GM23338 (cell line): ENCODE results near the gene LTV1. TPM values are rescaled to one million over a fixed set of nuclear protein-coding genes. Genes with fewer than 3 reads are reported as not detected.

Experiments used
- ATAC-seq: fragments of 200-7000 bp; cut with Tn5 transposase; 3 replicates; pipeline ENCODE4 v1.9.1; 2020
- DNase-seq: peaks from one replicate; pipeline ENCODE4 v3.0.0-alpha.2; 2015; ENCODE audit warnings: low spot score
- H2AFZ ChIP-seq: fragments of 200-600 bp; sonication (generic); 2 replicates; pipeline ENCODE4 v1.8.0; 2016; ENCODE audit warnings: antibody characterized with exemption, mild to moderate bottlenecking, moderate library complexity
- H3F3A ChIP-seq: fragments of 200-600 bp; sonication (generic); replicated peaks from 2 replicates; pipeline ENCODE4 v1.8.0; 2017; ENCODE audit warnings: antibody characterized with exemption, mixed run types, low read depth
- H3K27ac ChIP-seq: fragments of 200-600 bp; sonication (generic); 2 replicates; pipeline ENCODE4 v1.6.1; 2016; ENCODE audit warnings: low read depth
- H3K27me3 ChIP-seq: fragments of 200-600 bp; sonication (generic); 2 replicates; pipeline ENCODE4 v1.8.0; 2016; ENCODE audit warnings: mild to moderate bottlenecking, mixed run types, moderate library complexity; ENCODE audit not compliant: insufficient read depth
- H3K36me3 ChIP-seq: fragments of 200-600 bp; sonication (generic); 2 replicates; pipeline ENCODE4 v1.8.0; 2016; ENCODE audit warnings: mild to moderate bottlenecking; ENCODE audit not compliant: insufficient read depth
- H3K4me1 ChIP-seq: fragments of 200-600 bp; sonication (generic); 2 replicates; pipeline ENCODE4 v1.8.0; 2016; ENCODE audit warnings: mild to moderate bottlenecking, moderate library complexity; ENCODE audit not compliant: insufficient read depth
- H3K4me2 ChIP-seq: fragments of 200-600 bp; sonication (generic); 2 replicates; pipeline ENCODE4 v1.7.1; 2017; ENCODE audit warnings: mixed run types
- H3K4me3 ChIP-seq: fragments of 200-600 bp; sonication (generic); 2 replicates; pipeline ENCODE4 v1.6.1; 2016; ENCODE audit warnings: mixed run types
- H3K79me2 ChIP-seq: fragments of 200-600 bp; sonication (generic); replicated peaks from 2 replicates; pipeline ENCODE4 v1.8.0; 2017; ENCODE audit warnings: mild to moderate bottlenecking; ENCODE audit not compliant: insufficient read depth
- H3K9me2 ChIP-seq: fragments of 200-600 bp; sonication (generic); 2 replicates; pipeline ENCODE4 v1.8.0; 2017; ENCODE audit not compliant: insufficient read depth
- H4K20me1 ChIP-seq: fragments of 200-600 bp; sonication (generic); replicated peaks from 2 replicates; pipeline ENCODE4 v1.8.0; 2017; ENCODE audit warnings: mild to moderate bottlenecking; ENCODE audit not compliant: insufficient read depth
- H3K27ac Mint-ChIP-seq: 2 replicates; pipeline ENCODE4 v1.8.0; 2020; ENCODE audit warnings: inconsistent platforms, mild to moderate bottlenecking, moderate library complexity, mixed read lengths
- H3K27me3 Mint-ChIP-seq: 3 replicates; pipeline ENCODE4 v1.8.0; 2022; ENCODE audit warnings: low read depth, mild to moderate bottlenecking, moderate library complexity, mixed read lengths, inconsistent platforms; ENCODE audit not compliant: insufficient read depth, poor library complexity
- H3K36me3 Mint-ChIP-seq: 3 replicates; pipeline ENCODE4 v1.8.0; 2021; ENCODE audit warnings: low read depth, mild to moderate bottlenecking, inconsistent platforms, moderate library complexity, mixed read lengths
- H3K4me1 Mint-ChIP-seq: 3 replicates; pipeline ENCODE4 v1.8.0; 2020; ENCODE audit warnings: mild to moderate bottlenecking, inconsistent platforms, mixed read lengths
- H3K4me3 Mint-ChIP-seq: 3 replicates; pipeline ENCODE4 v1.8.0; 2021; ENCODE audit warnings: moderate library complexity, mild to moderate bottlenecking, inconsistent platforms, mixed read lengths
- H3K9me3 Mint-ChIP-seq: 3 replicates; pipeline ENCODE4 v1.8.0; 2020; ENCODE audit warnings: moderate library complexity, mild to moderate bottlenecking, inconsistent platforms, mixed read lengths
- CREB1 ChIP-seq: fragments of 250-450 bp; sonication (Bioruptor Pico); IDR thresholded peaks from 2 replicates; pipeline ENCODE4 v1.5.0; 2020; ENCODE audit warnings: low read depth, mild to moderate bottlenecking, moderate library complexity
- EZH2 ChIP-seq: fragments of 200-600 bp; sonication (generic); IDR thresholded peaks from one replicate; pipeline ENCODE4 v1.8.0; 2017; ENCODE audit warnings: antibody characterized with exemption, mild to moderate bottlenecking, low read depth; ENCODE audit not compliant: unreplicated experiment
- EZH2phosphoT487 ChIP-seq: fragments of 200-600 bp; sonication (generic); IDR thresholded peaks from one replicate; pipeline ENCODE4 v1.8.1; 2018; ENCODE audit warnings: antibody characterized with exemption; ENCODE audit not compliant: unreplicated experiment
- JUNB ChIP-seq: IDR thresholded peaks from one replicate; pipeline ENCODE4 v1.6.1; 2016; ENCODE audit warnings: antibody characterized with exemption; ENCODE audit not compliant: unreplicated experiment
- POLR2AphosphoS5 ChIP-seq: IDR thresholded peaks from 2 replicates; pipeline ENCODE4 v1.6.1; 2016; ENCODE audit warnings: antibody characterized with exemption, low read depth
- STAT1 ChIP-seq: IDR thresholded peaks from one replicate; pipeline ENCODE4 v1.6.1; 2016; ENCODE audit warnings: antibody characterized with exemption; ENCODE audit not compliant: unreplicated experiment
- ZNF114 ChIP-seq: fragments of 250-450 bp; sonication (Bioruptor Pico); IDR thresholded peaks from 2 replicates; pipeline ENCODE4 v1.5.0; 2020; ENCODE audit warnings: mild to moderate bottlenecking, moderate library complexity
- ZNF331 ChIP-seq: fragments of 250-450 bp; sonication (Bioruptor Pico); IDR thresholded peaks from 2 replicates; pipeline ENCODE4 v1.5.0; 2020; ENCODE audit warnings: low read depth, mild to moderate bottlenecking, moderate library complexity
- polyA plus RNA-seq: library from polyadenylated mRNA; unstranded; fragments of >200 nt; fragmentation: Nextera tagmentation; extraction: Ambion mirVana; gene quantifications from 2 replicates; pipeline ENCODE4 v1.2.1, GENCODE V29; 2016
- total RNA-seq: library from RNA; depleted of rRNA; stranded (reverse); fragments of >200 nt; shearing (Covaris generic); gene quantifications from 2 replicates; pipeline ENCODE4 v1.2.3, GENCODE V29; 2014
- TF ChIP-seq, protein P1 (sequence below): IDR thresholded peaks from 2 replicates; pipeline ENCODE4 v1.6.1; 2016; ENCODE audit warnings: antibody characterized with exemption
- TF ChIP-seq, protein P2 (sequence below): IDR thresholded peaks from one replicate; pipeline ENCODE4 v1.6.1; 2018; ENCODE audit warnings: antibody characterized with exemption; ENCODE audit not compliant: unreplicated experiment

The LTV1 gene
- total and polyA plus RNA-seq, 2 experiments from 2014 or later, result 36.5 to 72.4 TPM

DNA sequence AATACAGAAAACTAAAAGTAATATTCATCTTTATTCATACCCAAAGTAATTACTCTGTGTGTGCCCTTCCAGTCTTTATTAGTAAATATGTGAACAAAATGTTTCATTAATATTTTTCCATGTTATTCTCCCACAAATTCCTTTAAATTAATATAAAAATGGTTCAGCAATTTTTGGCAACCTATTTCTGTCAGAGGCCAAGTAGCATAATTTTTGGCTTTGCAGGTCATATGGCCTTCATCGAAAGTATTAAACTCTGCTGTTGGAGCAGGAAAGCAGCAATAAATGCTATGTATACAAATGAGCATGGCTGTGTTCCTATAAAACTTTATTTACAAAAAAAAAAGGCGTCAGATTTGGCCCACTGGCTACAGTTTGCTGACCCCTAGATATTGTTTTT lies 37.3 kb downstream of the LTV1 start:
- peaks cover 12% of the 10 kb centered on the region for H3K9me3 Mint-ChIP-seq
- no peak for DNase-seq

DNA sequence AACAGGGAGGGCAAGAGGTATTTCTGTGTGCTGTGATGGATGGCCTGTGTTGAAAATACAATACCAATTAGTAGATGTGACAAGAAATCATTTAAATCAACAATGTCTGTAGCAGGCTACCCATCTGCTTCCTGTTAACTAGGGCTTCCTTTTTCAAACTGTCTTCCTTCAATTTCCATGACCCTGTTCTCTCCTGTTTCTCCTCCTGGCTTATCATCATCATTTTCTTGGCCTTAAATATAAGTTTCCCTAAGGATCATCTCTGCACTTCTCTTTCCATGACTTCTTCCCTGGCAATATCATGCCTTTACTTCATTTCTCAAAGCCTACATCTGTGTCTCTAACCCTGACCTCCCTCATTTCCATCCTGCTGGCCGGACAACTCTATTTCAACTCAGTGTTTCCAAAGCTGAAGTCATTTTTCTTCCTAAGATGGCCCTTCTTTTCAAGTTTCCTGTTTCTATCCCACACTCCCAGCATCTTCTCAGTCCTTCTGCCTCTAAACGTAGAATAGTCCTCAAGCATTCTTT lies 39.3 kb downstream of the LTV1 start:
- no peak for DNase-seq
- TF ChIP-seq ZNF114, result no peak
- TF ChIP-seq JUNB, result no peak
- peaks cover 3% of the 10 kb centered on the region; the same call in 1 of the 3 replicates for H3K9me3 Mint-ChIP-seq

More for the DNA sequence above, 37.3 kb downstream of the LTV1 start:
- Mint-ChIP-seq H3K36me3 (peaks cover 3% of the 10 kb centered on the region), H3K27ac (no peak overlapping the region), H3K4me1 (no peaks in the 10 kb centered on the region), H3K4me3 (no peak overlapping the region), H3K27me3 (no peaks in the 10 kb centered on the region)
- Histone ChIP-seq H3K79me2 (no peaks in the 10 kb centered on the region), H3F3A (no peaks in the 10 kb centered on the region), H4K20me1 (no peaks in the 10 kb centered on the region), H3K4me2 (no peak overlapping the region), H3K4me1 (no peaks in the 10 kb centered on the region), H2AFZ (no peak overlapping the region), H3K9me2 (peaks cover 5% of the 10 kb centered on the region; the same call in 1 of the 2 replicates), H3K4me3 (no peak overlapping the region), H3K27ac (no peak overlapping the region), H3K36me3 (no peaks in the 10 kb centered on the region), H3K27me3 (no peaks in the 10 kb centered on the region)
- no peak for ATAC-seq
- TF ChIP-seq ZNF114 (no peak), EZH2 (no peak), EZH2phosphoT487 (no peak), JUNB (no peak), POLR2AphosphoS5 (no peak), CREB1 (CRISPR knock-in tag) (no peak), STAT1 (no peak), ZNF331 (CRISPR knock-in tag) (no peak)
- TF ChIP-seq, protein P1, sequence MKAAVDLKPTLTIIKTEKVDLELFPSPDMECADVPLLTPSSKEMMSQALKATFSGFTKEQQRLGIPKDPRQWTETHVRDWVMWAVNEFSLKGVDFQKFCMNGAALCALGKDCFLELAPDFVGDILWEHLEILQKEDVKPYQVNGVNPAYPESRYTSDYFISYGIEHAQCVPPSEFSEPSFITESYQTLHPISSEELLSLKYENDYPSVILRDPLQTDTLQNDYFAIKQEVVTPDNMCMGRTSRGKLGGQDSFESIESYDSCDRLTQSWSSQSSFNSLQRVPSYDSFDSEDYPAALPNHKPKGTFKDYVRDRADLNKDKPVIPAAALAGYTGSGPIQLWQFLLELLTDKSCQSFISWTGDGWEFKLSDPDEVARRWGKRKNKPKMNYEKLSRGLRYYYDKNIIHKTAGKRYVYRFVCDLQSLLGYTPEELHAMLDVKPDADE, result no peak
- TF ChIP-seq, protein P2, sequence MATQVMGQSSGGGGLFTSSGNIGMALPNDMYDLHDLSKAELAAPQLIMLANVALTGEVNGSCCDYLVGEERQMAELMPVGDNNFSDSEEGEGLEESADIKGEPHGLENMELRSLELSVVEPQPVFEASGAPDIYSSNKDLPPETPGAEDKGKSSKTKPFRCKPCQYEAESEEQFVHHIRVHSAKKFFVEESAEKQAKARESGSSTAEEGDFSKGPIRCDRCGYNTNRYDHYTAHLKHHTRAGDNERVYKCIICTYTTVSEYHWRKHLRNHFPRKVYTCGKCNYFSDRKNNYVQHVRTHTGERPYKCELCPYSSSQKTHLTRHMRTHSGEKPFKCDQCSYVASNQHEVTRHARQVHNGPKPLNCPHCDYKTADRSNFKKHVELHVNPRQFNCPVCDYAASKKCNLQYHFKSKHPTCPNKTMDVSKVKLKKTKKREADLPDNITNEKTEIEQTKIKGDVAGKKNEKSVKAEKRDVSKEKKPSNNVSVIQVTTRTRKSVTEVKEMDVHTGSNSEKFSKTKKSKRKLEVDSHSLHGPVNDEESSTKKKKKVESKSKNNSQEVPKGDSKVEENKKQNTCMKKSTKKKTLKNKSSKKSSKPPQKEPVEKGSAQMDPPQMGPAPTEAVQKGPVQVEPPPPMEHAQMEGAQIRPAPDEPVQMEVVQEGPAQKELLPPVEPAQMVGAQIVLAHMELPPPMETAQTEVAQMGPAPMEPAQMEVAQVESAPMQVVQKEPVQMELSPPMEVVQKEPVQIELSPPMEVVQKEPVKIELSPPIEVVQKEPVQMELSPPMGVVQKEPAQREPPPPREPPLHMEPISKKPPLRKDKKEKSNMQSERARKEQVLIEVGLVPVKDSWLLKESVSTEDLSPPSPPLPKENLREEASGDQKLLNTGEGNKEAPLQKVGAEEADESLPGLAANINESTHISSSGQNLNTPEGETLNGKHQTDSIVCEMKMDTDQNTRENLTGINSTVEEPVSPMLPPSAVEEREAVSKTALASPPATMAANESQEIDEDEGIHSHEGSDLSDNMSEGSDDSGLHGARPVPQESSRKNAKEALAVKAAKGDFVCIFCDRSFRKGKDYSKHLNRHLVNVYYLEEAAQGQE, result no peak

More for the DNA sequence above, 39.3 kb downstream of the LTV1 start:
- Histone ChIP-seq H3K27me3 (no peaks in the 10 kb centered on the region), H4K20me1 (no peaks in the 10 kb centered on the region), H3K9me2 (peaks cover 5% of the 10 kb centered on the region; the same call in 1 of the 2 replicates), H3K4me1 (no peaks in the 10 kb centered on the region), H2AFZ (peak overlapping the region; percentile 33; the same call in 1 of the 2 replicates), H3K79me2 (no peaks in the 10 kb centered on the region), H3K4me2 (no peak overlapping the region), H3K4me3 (no peak overlapping the region), H3K36me3 (no peaks in the 10 kb centered on the region), H3F3A (no peaks in the 10 kb centered on the region), H3K27ac (no peak overlapping the region)
- no peaks in the 10 kb centered on the region for H3K27me3 Mint-ChIP-seq
- no peak for ATAC-seq
- no peak overlapping the region for H3K4me3 Mint-ChIP-seq
- no peaks in the 10 kb centered on the region for H3K36me3 Mint-ChIP-seq
- H3K27ac Mint-ChIP-seq, result no peak overlapping the region
- no peaks in the 10 kb centered on the region for H3K4me1 Mint-ChIP-seq
